ENCODE measurements around the gene ARTN.

ARTN gene

DNA sequence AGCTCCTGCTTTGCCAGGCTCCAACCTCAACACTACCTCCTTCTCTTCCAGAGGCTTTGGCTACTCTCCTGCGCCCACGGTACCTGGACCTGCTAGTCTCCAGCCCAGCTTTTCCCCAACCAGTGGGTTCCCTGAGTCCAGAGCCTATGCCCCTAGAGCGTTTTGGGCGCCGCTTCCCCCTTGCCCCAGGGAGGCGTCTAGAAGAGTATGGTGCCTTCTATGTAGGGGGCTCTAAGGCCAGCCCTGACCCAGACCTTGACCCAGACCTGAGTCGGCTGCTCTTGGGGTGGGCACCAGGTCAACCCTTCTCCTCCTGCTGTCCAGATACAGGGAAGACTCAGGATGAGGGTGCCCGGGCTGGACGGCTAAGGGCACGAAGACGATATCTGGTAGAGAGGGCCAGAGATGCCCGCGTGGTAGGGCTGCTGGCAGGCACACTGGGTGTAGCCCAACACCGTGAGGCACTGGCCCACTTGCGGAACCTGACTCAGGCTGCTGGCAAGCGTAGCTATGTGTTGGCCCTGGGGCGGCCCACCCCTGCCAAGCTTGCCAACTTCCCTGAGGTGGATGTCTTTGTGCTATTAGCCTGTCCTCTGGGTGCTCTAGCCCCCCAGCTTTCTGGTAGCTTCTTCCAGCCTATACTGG, 37.9 kb downstream of the ARTN start:
- DNase-seq (ENCODE audit: low spot score): no peak

- peak; percentile 41 for DNase-seq (ENCODE audit: low spot score)
Observed at GRCh38 chr1:43973981-43974442, 40.4 kb downstream of the ARTN start.

GRCh38 chr1:43974443-43975248, 41.0 kb downstream of the ARTN start, which contains the start of gene ATP6V0B:
TSS of gene ATP6V0B (plus strand) at chr1:43974960. CDS start at chr1:43975041, 81 bp downstream.
- DNase-seq (ENCODE audit: low spot score): peak; percentile 94

DNA sequence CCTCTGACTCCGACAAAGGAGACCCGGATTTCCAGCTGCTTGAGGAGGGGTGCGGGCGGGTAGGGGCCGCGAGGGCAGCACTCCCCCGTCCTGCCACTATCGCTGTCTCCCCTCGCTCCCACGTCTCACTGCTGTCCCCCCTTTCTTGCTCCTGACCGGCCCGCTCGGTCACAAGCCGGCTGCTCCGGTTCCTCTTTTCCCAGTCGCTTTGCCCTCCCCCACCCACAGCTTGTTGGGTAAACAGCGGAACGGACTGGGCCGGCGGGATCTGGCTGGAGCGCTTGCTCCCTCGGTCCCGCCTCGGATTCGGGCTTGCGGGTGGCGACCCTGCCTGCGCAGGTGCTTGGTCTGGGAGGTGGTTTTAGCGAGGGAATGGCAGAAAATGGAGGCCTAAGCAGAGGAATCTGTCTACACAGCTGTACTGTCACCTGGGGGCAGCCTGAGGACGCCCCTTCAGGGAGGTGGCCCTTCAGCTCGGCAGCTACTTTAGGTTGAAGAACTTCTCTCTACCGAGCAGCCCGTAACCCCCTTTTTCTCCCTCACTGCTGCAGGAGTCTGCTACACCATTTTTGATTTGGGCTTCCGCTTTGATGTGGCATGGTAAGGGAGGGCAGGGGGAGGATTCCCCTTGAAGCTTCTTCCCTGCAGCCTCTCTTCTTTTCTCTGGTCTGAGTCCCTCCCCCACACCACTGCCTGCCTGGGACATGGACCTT, 41.8 kb downstream of the ARTN start:
- DNase-seq (ENCODE audit: low spot score): peak; percentile 40

GRCh38 chr1:43976045-43976444, 42.4 kb downstream of the ARTN start:
- no peak for DNase-seq (ENCODE audit: low spot score)

GRCh38 chr1:43976890-43977289, 43.3 kb downstream of the ARTN start:
- no peak for DNase-seq (ENCODE audit: low spot score)

DNA sequence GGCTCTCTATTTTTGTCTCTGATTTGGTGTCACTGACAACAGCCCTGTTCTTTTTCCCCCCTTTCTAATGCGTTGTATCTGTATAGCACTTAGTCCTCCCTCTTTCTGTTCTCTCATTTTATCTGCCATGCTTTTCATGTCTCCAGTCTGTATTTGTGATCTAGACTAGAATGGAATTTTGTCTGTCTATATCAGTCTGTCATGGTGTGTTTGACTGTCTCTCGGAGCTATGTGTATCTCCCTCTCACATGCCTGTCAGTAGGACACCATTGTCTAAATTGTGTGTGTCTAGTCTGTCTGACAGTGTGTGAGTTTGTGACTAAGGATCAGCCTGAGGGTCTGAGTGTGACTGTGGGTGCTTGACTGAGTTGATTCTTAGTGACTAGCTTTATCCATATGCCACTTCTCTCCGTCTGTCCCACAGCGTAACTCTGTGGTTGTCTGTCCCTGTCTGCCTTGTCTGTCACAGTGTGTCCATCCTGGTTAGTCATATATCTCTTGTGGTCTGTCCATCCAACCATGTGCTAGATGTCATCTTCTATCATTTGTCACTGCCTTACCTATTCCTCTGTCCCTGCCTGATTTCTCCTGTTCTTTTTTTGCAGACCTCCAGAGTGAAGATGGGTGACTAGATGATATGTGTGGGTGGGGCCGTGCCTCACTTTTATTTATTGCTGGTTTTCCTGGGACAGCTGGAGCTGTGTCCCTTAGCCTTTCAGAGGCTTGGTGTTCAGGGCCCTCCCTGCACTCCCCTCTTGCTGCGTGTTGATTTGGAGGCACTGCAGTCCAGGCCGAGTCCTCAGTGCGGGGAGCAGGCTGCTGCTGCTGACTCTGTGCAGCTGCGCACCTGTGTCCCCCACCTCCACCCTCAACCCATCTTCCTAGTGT, 44.0 kb downstream of the ARTN start:
- DNase-seq (ENCODE audit: low spot score): no peak

DNA sequence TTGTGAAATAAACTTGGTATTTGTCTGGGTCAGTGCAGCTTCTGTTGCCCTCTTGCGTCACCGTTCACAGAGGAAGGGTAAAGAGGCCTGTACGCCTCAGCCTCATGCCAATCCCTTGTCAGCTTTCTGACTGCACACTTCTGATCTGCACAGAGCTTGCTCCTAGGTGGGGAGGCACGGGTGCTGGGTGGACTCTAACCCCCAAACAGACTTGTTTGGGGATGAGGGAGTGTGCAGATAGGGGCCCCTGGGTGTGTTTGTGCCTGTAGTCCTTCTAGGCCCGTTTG, 44.6 kb downstream of the ARTN start:
- DNase-seq (ENCODE audit: low spot score): no peak

- no peak for DNase-seq (ENCODE audit: low spot score)
Observed at GRCh38 chr1:43978551-43979260, 45.1 kb downstream of the ARTN start, which contains the start of gene B4GALT2. TSS of gene B4GALT2 (plus strand) at chr1:43979210. CDS start at chr1:43981161, 1,951 bp downstream.

GRCh38 chr1:43979261-43979527, 45.6 kb downstream of the ARTN start:
- DNase-seq (ENCODE audit: low spot score): no peak

GRCh38 chr1:43979528-43980254, 46.1 kb downstream of the ARTN start:
- DNase-seq (ENCODE audit: low spot score): peak; percentile 46

- DNase-seq (ENCODE audit: low spot score): no peak
Observed at GRCh38 chr1:43980255-43981134, 46.9 kb downstream of the ARTN start.

DNA sequence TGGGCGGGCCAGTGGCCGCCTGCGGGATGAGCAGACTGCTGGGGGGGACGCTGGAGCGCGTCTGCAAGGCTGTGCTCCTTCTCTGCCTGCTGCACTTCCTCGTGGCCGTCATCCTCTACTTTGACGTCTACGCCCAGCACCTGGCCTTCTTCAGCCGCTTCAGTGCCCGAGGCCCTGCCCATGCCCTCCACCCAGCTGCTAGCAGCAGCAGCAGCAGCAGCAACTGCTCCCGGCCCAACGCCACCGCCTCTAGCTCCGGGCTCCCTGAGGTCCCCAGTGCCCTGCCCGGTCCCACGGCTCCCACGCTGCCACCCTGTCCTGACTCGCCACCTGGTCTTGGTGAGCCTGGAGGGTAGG, 47.5 kb downstream of the ARTN start:
- DNase-seq (ENCODE audit: low spot score): no peak

DNA sequence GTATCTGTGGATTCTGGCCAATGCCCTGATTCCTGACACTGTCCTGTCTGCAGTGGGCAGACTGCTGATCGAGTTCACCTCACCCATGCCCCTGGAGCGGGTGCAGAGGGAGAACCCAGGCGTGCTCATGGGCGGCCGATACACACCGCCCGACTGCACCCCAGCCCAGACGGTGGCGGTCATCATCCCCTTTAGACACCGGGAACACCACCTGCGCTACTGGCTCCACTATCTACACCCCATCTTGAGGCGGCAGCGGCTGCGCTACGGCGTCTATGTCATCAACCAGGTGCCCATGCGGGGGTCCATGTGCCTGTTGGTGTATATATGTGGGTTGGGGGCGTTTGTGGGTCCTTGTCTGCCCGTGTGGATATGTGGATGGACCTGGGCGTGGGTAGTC, 48.0 kb downstream of the ARTN start:
- DNase-seq (ENCODE audit: low spot score): no peak

DNA sequence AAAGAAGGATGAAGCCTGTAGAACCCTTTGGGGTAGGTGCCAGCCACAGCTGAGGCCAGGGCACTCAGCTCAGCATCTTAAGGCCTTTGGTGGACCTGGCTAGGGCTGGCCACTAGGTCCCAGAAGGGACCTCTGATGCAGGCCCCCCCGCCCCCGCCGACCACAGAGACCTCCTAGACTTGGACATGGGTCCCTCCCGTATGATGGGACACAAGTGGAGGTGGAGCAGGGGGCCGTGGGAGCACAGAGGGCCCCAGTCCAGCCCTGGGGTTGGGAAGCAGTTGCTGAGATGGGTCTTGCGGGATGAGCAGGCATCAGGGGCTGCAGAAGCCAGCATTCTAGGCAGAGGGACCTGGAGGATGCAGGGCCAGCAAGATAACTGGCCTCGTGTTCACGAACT, 48.6 kb downstream of the ARTN start:
- no peak for DNase-seq (ENCODE audit: low spot score)

DNA sequence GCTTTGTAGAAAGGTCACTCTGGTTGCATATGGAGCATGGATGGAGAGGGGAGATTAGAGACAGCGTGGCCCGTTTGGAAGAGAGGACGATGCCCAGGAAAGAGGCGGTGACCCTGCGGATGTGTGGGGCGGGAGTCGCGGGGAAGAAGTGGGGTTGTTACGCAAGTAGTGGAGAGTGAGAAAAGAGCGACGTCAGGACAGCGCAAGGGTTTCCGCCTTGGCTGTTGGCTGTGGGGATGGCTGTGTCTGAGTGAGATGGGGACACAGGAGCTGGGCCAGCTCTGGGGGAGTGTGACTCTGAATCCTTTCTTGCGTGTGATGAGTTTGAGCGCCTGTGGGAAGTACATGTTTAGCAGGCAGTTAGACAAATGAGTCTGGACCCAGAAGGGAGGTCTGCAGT, 49.2 kb downstream of the ARTN start:
- DNase-seq (ENCODE audit: low spot score): no peak

GRCh38 chr1:43983253-43983899, 49.8 kb downstream of the ARTN start:
- DNase-seq (ENCODE audit: low spot score): no peak

DNA sequence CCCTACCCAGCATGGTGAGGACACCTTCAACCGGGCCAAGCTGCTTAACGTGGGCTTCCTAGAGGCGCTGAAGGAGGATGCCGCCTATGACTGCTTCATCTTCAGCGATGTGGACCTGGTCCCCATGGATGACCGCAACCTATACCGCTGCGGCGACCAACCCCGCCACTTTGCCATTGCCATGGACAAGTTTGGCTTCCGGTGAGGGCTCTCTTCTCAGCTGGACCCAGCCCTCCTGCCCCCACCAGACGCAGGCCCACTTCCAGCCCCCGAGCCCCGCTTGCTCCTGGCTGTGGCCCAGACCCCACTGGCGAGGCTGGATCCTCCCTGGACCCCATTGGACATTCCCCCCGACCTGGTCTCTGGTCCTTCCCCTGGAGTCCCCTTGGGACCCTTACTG, 51.3 kb downstream of the ARTN start:
- no peak for DNase-seq (ENCODE audit: low spot score)

GRCh38 chr1:43985984-43986595, 52.5 kb downstream of the ARTN start:
- DNase-seq (ENCODE audit: low spot score): no peak
